ENCODE measurements around the gene EME2. TPM values are rescaled to one million over a fixed set of nuclear protein-coding genes. Genes with fewer than 3 reads are reported as not detected.

The EME2 gene
- total and polyA plus RNA-seq, 2 experiments from 2014 or later, result 4.1 to 15.0 TPM

GRCh38 chr16:1815461-1815860 lies 42.9 kb downstream of the EME2 start (continued):
- TF ChIP-seq ZNF462 (CRISPR knock-in tag; IDR thresholded peaks at IDR 0.05), result no peak

GRCh38 chr16:1816396-1817275 lies 44.0 kb downstream of the EME2 start:
- Histone ChIP-seq H3K4me3 (no peak overlapping the region), H2AFZ (no peak overlapping the region), H3K27me3 (ENCODE audit: insufficient read depth) (no peaks in the 10 kb centered on the region), H3K4me2 (no peak overlapping the region), H4K20me1 (replicated peaks; ENCODE audit: insufficient read depth) (no peaks in the 10 kb centered on the region; the same call in 1 of the 2 replicates), H3K36me3 (ENCODE audit: insufficient read depth) (no peaks in the 10 kb centered on the region), H3K9me2 (ENCODE audit: insufficient read depth) (no peaks in the 10 kb centered on the region), H3K27ac (ENCODE audit: low read depth) (no peak overlapping the region), H3K4me1 (ENCODE audit: insufficient read depth) (no peaks in the 10 kb centered on the region), H3F3A (replicated peaks; ENCODE audit: low read depth) (no peaks in the 10 kb centered on the region; the same call in 1 of the 2 replicates), H3K79me2 (replicated peaks; ENCODE audit: insufficient read depth) (no peaks in the 10 kb centered on the region; the same call in 1 of the 2 replicates)
- DNase-seq (ENCODE audit: low spot score), result no peak
- TF ChIP-seq EZH2 (IDR thresholded peaks at IDR 0.05; ENCODE audit: low read depth, unreplicated experiment), result no peak
- peaks cover 4% of the 10 kb centered on the region for H3K27me3 Mint-ChIP-seq (ENCODE audit: insufficient read depth, low read depth, poor library complexity)
- H3K36me3 Mint-ChIP-seq (ENCODE audit: low read depth), result peaks cover 6% of the 10 kb centered on the region; the same call in 2 of the 3 replicates
- no peaks in the 10 kb centered on the region for H3K9me3 Mint-ChIP-seq
- no peak for ATAC-seq
- no peak overlapping the region for H3K4me3 Mint-ChIP-seq
- H3K4me1 Mint-ChIP-seq, result no peaks in the 10 kb centered on the region
- H3K27ac Mint-ChIP-seq, result no peak overlapping the region

- Mint-ChIP-seq H3K9me3 (no peaks in the 10 kb centered on the region), H3K4me1 (no peaks in the 10 kb centered on the region), H3K27ac (no peak overlapping the region), H3K4me3 (no peak overlapping the region), H3K36me3 (ENCODE audit: low read depth) (peaks cover 6% of the 10 kb centered on the region; the same call in 2 of the 3 replicates), H3K27me3 (ENCODE audit: insufficient read depth, low read depth, poor library complexity) (peaks cover 4% of the 10 kb centered on the region)
- Histone ChIP-seq H3K36me3 (ENCODE audit: insufficient read depth) (no peaks in the 10 kb centered on the region), H4K20me1 (replicated peaks; ENCODE audit: insufficient read depth) (no peaks in the 10 kb centered on the region; the same call in 1 of the 2 replicates), H3K4me1 (ENCODE audit: insufficient read depth) (no peaks in the 10 kb centered on the region), H3K27me3 (ENCODE audit: insufficient read depth) (no peaks in the 10 kb centered on the region), H3F3A (replicated peaks; ENCODE audit: low read depth) (no peaks in the 10 kb centered on the region; the same call in 1 of the 2 replicates), H2AFZ (no peak overlapping the region), H3K27ac (ENCODE audit: low read depth) (no peak overlapping the region), H3K4me2 (no peak overlapping the region), H3K79me2 (replicated peaks; ENCODE audit: insufficient read depth) (no peaks in the 10 kb centered on the region; the same call in 1 of the 2 replicates), H3K4me3 (no peak overlapping the region), H3K9me2 (ENCODE audit: insufficient read depth) (no peaks in the 10 kb centered on the region)
- ATAC-seq (no peak), DNase-seq (ENCODE audit: low spot score) (no peak)
- no peak for TF ChIP-seq ZNF331 (CRISPR knock-in tag; IDR thresholded peaks at IDR 0.05; ENCODE audit: low read depth)
- TF ChIP-seq STAT1 (IDR thresholded peaks at IDR 0.05; ENCODE audit: unreplicated experiment), result no peak
Measured at GRCh38 chr16:1817276-1817589, 44.6 kb downstream of the EME2 start.

All from GM23338 (cell line).